Measurements from ENCODE around the gene INPP4B. TPM values are rescaled to one million over a fixed set of nuclear protein-coding genes. Genes with fewer than 3 reads are reported as not detected.

INPP4B gene
- total and polyA plus RNA-seq, 2 experiments from 2014 or later: 20.3 to 27.5 TPM

DNA sequence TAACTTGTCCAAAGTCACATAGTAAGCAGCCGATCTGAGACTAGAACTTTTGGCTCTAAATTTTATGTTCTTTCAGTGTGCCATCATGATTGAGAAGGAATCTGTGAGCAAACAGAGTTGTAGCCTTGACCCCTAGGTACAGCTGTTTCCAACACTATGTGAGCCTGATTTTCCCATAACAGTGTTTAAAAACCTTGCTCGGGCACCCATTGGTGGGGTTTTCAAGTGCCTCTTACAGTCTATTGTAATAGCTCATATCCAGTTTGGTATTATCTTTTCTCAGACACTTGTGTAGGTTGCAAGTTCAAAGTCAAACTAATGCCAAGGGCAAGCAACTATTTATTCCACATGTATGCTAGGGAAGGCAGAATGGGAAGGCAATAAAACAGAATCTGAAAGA is 467.9 kb downstream of the INPP4B start:
- Histone ChIP-seq H3K9ac (no peak overlapping the region), H3K9me2 (ENCODE audit: insufficient read depth) (no peaks in the 10 kb centered on the region), H3K9me3 (ENCODE audit: low read depth) (no peaks in the 10 kb centered on the region), H3K79me2 (ENCODE audit: insufficient read depth) (peaks cover 70% of the 10 kb centered on the region), H3K27ac (peak overlapping the region; percentile 86), H3K27me3 (replicated peaks; ENCODE audit: insufficient read depth) (no peaks in the 10 kb centered on the region), H3K4me3 (no peak overlapping the region), H4K20me1 (ENCODE audit: insufficient read depth) (no peaks in the 10 kb centered on the region), H3K4me2 (ENCODE audit: unreplicated experiment) (no peak overlapping the region), H3K4me1 (ENCODE audit: insufficient read depth) (peaks cover 70% of the 10 kb centered on the region), H3F3A (ENCODE audit: insufficient read depth) (peaks cover 36% of the 10 kb centered on the region), H3K36me3 (ENCODE audit: low read depth) (no peaks in the 10 kb centered on the region), H2AFZ (no peak overlapping the region)
- DNase-seq: no peak
- TF ChIP-seq EZH2phosphoT487 (IDR thresholded peaks at IDR 0.05; ENCODE audit: insufficient read depth, low read depth): no peak
- TF ChIP-seq EZH2 (IDR thresholded peaks at IDR 0.05; ENCODE audit: insufficient read depth, poor library complexity, severe bottlenecking): no peak
- whole genome bisulfite sequencing, 2 experiments (ENCODE audit: low coverage in 1 of 2, low lambda C conversion rate in 2 of 2, missing lambda C conversion rate in 2 of 2): 93 to 97% methylated on average over 2 of the region's 2 CpGs
- in situ Hi-C loops (cut with MboI): no loop called here

- in situ Hi-C loops (cut with MboI): no loop called here
- peaks cover 75% of the 10 kb centered on the region for H3K4me1 ChIP-seq (ENCODE audit: insufficient read depth)
- H3K9ac ChIP-seq: no peak overlapping the region
- peaks cover 64% of the 10 kb centered on the region for H3K79me2 ChIP-seq (ENCODE audit: insufficient read depth)
- no peaks in the 10 kb centered on the region for H3K27me3 ChIP-seq (replicated peaks; ENCODE audit: insufficient read depth)
- peaks cover 43% of the 10 kb centered on the region for H3F3A ChIP-seq (ENCODE audit: insufficient read depth)
- H3K9me3 ChIP-seq (ENCODE audit: low read depth): no peaks in the 10 kb centered on the region
- H2AFZ ChIP-seq: no peak overlapping the region
- DNase-seq: no peak
- no peaks in the 10 kb centered on the region for H3K36me3 ChIP-seq (ENCODE audit: low read depth)
- no peaks in the 10 kb centered on the region for H3K9me2 ChIP-seq (ENCODE audit: insufficient read depth)
- TF ChIP-seq EZH2phosphoT487 (IDR thresholded peaks at IDR 0.05; ENCODE audit: insufficient read depth, low read depth) (no peak), EZH2 (IDR thresholded peaks at IDR 0.05; ENCODE audit: insufficient read depth, poor library complexity, severe bottlenecking) (no peak)
- H3K4me3 ChIP-seq: no peak overlapping the region
- WGBS, 2 experiments (ENCODE audit: low coverage in 1 of 2, low lambda C conversion rate in 2 of 2, missing lambda C conversion rate in 2 of 2): 91 to 99% methylated on average over 3 of the region's 3 CpGs
- H3K27ac ChIP-seq: peak overlapping the region; percentile 86
- H3K4me2 ChIP-seq (ENCODE audit: unreplicated experiment): no peak overlapping the region
- H4K20me1 ChIP-seq (ENCODE audit: insufficient read depth): no peaks in the 10 kb centered on the region
Observed at GRCh38 chr4:142377342-142378091, 468.6 kb downstream of the INPP4B start.

- Histone ChIP-seq H3K4me3 (no peak overlapping the region), H3K9me2 (ENCODE audit: insufficient read depth) (no peaks in the 10 kb centered on the region), H3F3A (ENCODE audit: insufficient read depth) (peaks cover 49% of the 10 kb centered on the region), H3K27me3 (replicated peaks; ENCODE audit: insufficient read depth) (no peaks in the 10 kb centered on the region), H4K20me1 (ENCODE audit: insufficient read depth) (no peaks in the 10 kb centered on the region), H2AFZ (no peak overlapping the region), H3K9me3 (ENCODE audit: low read depth) (no peaks in the 10 kb centered on the region), H3K36me3 (ENCODE audit: low read depth) (no peaks in the 10 kb centered on the region), H3K4me1 (ENCODE audit: insufficient read depth) (peaks cover 77% of the 10 kb centered on the region), H3K27ac (no peak overlapping the region), H3K79me2 (ENCODE audit: insufficient read depth) (peaks cover 66% of the 10 kb centered on the region), H3K4me2 (ENCODE audit: unreplicated experiment) (no peak overlapping the region), H3K9ac (no peak overlapping the region)
- WGBS, 2 experiments (ENCODE audit: low coverage in 1 of 2, low lambda C conversion rate in 2 of 2, missing lambda C conversion rate in 2 of 2): 95 to 100% methylated on average over 1 of the region's 1 CpG
- in situ Hi-C loops (cut with MboI): no loop called here
- TF ChIP-seq EZH2 (IDR thresholded peaks at IDR 0.05; ENCODE audit: insufficient read depth, poor library complexity, severe bottlenecking): no peak
- no peak for TF ChIP-seq EZH2phosphoT487 (IDR thresholded peaks at IDR 0.05; ENCODE audit: insufficient read depth, low read depth)
- no peak for DNase-seq
Observed at GRCh38 chr4:142376204-142376603, 469.9 kb downstream of the INPP4B start.

GRCh38 chr4:142373610-142374009 is 472.5 kb downstream of the INPP4B start:
- peaks cover 56% of the 10 kb centered on the region for H3K4me1 ChIP-seq (ENCODE audit: insufficient read depth)
- H3K9me2 ChIP-seq (ENCODE audit: insufficient read depth): no peaks in the 10 kb centered on the region
- no peak overlapping the region for H2AFZ ChIP-seq
- DNase-seq: peak; percentile 22
- H3K4me3 ChIP-seq: no peak overlapping the region
- no peaks in the 10 kb centered on the region for H3K27me3 ChIP-seq (replicated peaks; ENCODE audit: insufficient read depth)
- in situ Hi-C loops (cut with MboI): no loop called here
- H3K9me3 ChIP-seq (ENCODE audit: low read depth): no peaks in the 10 kb centered on the region
- no peaks in the 10 kb centered on the region for H4K20me1 ChIP-seq (ENCODE audit: insufficient read depth)
- H3K79me2 ChIP-seq (ENCODE audit: insufficient read depth): peaks cover 85% of the 10 kb centered on the region
- no peaks in the 10 kb centered on the region for H3K36me3 ChIP-seq (ENCODE audit: low read depth)
- no peak for TF ChIP-seq EZH2phosphoT487 (IDR thresholded peaks at IDR 0.05; ENCODE audit: insufficient read depth, low read depth)
- TF ChIP-seq EZH2 (IDR thresholded peaks at IDR 0.05; ENCODE audit: insufficient read depth, poor library complexity, severe bottlenecking): no peak
- 8 to 10% methylated on average over 2 of the region's 2 CpGs for WGBS, 2 experiments (ENCODE audit: low coverage in 1 of 2, low lambda C conversion rate in 2 of 2, missing lambda C conversion rate in 2 of 2)
- H3K27ac ChIP-seq: peak overlapping the region; percentile 43
- peaks cover 28% of the 10 kb centered on the region for H3F3A ChIP-seq (ENCODE audit: insufficient read depth)
- no peak overlapping the region for H3K9ac ChIP-seq
- H3K4me2 ChIP-seq (ENCODE audit: unreplicated experiment): peak overlapping the region; percentile 4

Measured in GM23248 (cell line).